NCI-H187 (cell line): ENCODE results near the gene BEGAIN.

Source experiments
- DNase-seq, 2 experiments: peaks; one replicate each; lab custom pipeline; 2025; lab: John Stamatoyannopoulos, UW

BEGAIN gene

GRCh38 chr14:100567877-100568163 is 19.4 kb downstream of the BEGAIN start:
- no peak for DNase-seq

- DNase-seq: no peak
These were observed 20.0 kb downstream of the BEGAIN start for GRCh38 chr14:100567009-100567876.

GRCh38 chr14:100566586-100566985 is 20.6 kb downstream of the BEGAIN start:
- DNase-seq: no peak

- no peak for DNase-seq
These were observed 21.1 kb downstream of the BEGAIN start for GRCh38 chr14:100566119-100566518.

GRCh38 chr14:100565650-100566049 is 21.6 kb downstream of the BEGAIN start:
- no peak for DNase-seq

- no peak for DNase-seq
These were observed 22.7 kb downstream of the BEGAIN start for GRCh38 chr14:100564512-100564911.

GRCh38 chr14:100562751-100563150 is 24.5 kb downstream of the BEGAIN start:
- no peak for DNase-seq

- DNase-seq: no peak
These were observed 26.2 kb downstream of the BEGAIN start for GRCh38 chr14:100561005-100561404.

GRCh38 chr14:100560471-100560870 is 26.7 kb downstream of the BEGAIN start:
- DNase-seq: no peak

- no peak for DNase-seq
These were observed 27.8 kb downstream of the BEGAIN start for GRCh38 chr14:100559455-100559854.

- no peak for DNase-seq
These were observed 28.3 kb downstream of the BEGAIN start for GRCh38 chr14:100558966-100559365.

- DNase-seq: no peak
These were observed 29.0 kb downstream of the BEGAIN start for GRCh38 chr14:100558226-100558625.

- DNase-seq: no peak
These were observed 29.6 kb downstream of the BEGAIN start for GRCh38 chr14:100557658-100558057.

- no peak for DNase-seq
These were observed 30.2 kb downstream of the BEGAIN start for GRCh38 chr14:100556936-100557505.

- DNase-seq: no peak
These were observed 31.1 kb downstream of the BEGAIN start for GRCh38 chr14:100556140-100556475.

GRCh38 chr14:100555436-100556139 is 31.6 kb downstream of the BEGAIN start:
- DNase-seq: no peak

GRCh38 chr14:100554696-100555320 is 32.4 kb downstream of the BEGAIN start:
- no peak for DNase-seq

- DNase-seq: no peak
These were observed 33.0 kb downstream of the BEGAIN start for GRCh38 chr14:100554082-100554677.

- DNase-seq: no peak
These were observed 33.7 kb downstream of the BEGAIN start for GRCh38 chr14:100553471-100553870.

- no peak for DNase-seq
These were observed 34.6 kb downstream of the BEGAIN start for GRCh38 chr14:100552524-100553125.

GRCh38 chr14:100551056-100551455 is 36.2 kb downstream of the BEGAIN start:
- no peak for DNase-seq
